Measurements from ENCODE around the gene RHPN2.

GRCh38 chr19:33052352-33052972 lies 12.2 kb downstream of the RHPN2 start:
- TF ChIP-seq, protein P1, sequence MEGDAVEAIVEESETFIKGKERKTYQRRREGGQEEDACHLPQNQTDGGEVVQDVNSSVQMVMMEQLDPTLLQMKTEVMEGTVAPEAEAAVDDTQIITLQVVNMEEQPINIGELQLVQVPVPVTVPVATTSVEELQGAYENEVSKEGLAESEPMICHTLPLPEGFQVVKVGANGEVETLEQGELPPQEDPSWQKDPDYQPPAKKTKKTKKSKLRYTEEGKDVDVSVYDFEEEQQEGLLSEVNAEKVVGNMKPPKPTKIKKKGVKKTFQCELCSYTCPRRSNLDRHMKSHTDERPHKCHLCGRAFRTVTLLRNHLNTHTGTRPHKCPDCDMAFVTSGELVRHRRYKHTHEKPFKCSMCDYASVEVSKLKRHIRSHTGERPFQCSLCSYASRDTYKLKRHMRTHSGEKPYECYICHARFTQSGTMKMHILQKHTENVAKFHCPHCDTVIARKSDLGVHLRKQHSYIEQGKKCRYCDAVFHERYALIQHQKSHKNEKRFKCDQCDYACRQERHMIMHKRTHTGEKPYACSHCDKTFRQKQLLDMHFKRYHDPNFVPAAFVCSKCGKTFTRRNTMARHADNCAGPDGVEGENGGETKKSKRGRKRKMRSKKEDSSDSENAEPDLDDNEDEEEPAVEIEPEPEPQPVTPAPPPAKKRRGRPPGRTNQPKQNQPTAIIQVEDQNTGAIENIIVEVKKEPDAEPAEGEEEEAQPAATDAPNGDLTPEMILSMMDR (IDR thresholded peaks at IDR 0.05), result no peak
- peak in 1 of 3 donors; percentile 15 for TF ChIP-seq POLR2A (IDR thresholded peaks at IDR 0.05)
